GM12875 (cell line): ENCODE measurements around the gene BCS1L.

Experiments
- H3K4me3 ChIP-seq: one replicate; pipeline ENCODE4 v1.5.1; 2011; ENCODE audit warnings: low read depth, low read length, control low read depth
- TF ChIP-seq, protein P1 (sequence below): IDR thresholded peaks from 2 replicates; pipeline ENCODE4 v1.5.1; 2011; ENCODE audit warnings: low read depth, mild to moderate bottlenecking, control low read depth, inconsistent platforms, low read length, moderate library complexity, borderline replicate concordance; ENCODE audit not compliant: insufficient read depth

The BCS1L gene

DNA sequence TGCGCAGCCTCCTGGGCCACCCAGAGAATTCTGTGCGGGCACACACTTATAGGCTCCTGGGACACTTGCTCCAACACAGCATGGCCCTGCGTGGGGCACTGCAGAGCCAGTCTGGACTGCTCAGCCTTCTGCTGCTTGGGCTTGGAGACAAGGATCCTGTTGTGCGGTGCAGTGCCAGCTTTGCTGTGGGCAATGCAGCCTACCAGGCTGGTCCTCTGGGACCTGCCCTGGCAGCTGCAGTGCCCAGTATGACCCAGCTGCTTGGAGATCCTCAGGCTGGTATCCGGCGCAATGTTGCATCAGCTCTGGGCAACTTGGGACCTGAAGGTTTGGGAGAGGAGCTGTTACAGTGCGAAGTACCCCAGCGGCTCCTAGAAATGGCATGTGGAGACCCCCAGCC is 39.4 kb downstream of the BCS1L start:
- TF ChIP-seq, protein P1, sequence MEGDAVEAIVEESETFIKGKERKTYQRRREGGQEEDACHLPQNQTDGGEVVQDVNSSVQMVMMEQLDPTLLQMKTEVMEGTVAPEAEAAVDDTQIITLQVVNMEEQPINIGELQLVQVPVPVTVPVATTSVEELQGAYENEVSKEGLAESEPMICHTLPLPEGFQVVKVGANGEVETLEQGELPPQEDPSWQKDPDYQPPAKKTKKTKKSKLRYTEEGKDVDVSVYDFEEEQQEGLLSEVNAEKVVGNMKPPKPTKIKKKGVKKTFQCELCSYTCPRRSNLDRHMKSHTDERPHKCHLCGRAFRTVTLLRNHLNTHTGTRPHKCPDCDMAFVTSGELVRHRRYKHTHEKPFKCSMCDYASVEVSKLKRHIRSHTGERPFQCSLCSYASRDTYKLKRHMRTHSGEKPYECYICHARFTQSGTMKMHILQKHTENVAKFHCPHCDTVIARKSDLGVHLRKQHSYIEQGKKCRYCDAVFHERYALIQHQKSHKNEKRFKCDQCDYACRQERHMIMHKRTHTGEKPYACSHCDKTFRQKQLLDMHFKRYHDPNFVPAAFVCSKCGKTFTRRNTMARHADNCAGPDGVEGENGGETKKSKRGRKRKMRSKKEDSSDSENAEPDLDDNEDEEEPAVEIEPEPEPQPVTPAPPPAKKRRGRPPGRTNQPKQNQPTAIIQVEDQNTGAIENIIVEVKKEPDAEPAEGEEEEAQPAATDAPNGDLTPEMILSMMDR = no peak
- no peak overlapping the region for H3K4me3 ChIP-seq

DNA sequence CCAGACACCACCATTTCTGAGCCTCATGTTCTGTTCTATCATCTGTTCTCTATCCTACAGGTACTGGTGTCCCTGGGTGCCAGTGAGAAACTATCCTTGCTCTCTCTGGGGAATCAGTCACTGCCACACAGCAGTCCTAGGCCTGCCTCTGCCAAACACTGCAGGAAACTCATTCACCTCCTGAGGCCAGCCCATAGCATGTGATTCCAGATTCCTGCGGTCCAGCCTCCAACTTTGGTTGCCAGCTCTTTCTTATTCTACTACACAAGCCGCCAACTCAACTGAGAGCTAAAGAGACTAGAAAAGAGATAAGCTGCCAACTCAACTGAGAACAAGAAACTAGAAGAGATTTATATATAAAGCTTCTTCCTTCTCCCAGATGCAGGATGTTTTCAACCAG is 42.3 kb downstream of the BCS1L start:
- TF ChIP-seq, protein P1 = no peak
- H3K4me3 ChIP-seq = no peak overlapping the region

DNA sequence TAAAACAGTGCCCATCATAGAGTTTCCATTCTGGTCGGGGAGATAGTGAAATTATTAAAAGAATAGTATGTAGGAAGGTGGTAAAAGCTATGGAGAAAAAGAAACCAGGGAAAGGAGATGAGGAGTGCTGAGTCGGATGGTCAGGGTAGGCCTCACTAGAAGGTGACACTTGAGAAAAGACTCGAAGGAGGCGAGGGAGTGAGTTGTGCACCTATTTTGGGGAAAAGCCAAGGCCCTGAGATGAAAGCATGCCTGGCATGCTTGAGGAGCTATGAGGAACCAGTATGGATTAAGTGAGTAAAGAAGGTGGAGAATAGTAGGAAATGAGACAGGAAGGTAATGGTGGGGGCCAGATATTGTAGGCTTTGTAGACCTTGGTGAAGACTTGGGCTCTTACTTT is 43.9 kb downstream of the BCS1L start:
- TF ChIP-seq, protein P1 = no peak
- H3K4me3 ChIP-seq = no peak overlapping the region

DNA sequence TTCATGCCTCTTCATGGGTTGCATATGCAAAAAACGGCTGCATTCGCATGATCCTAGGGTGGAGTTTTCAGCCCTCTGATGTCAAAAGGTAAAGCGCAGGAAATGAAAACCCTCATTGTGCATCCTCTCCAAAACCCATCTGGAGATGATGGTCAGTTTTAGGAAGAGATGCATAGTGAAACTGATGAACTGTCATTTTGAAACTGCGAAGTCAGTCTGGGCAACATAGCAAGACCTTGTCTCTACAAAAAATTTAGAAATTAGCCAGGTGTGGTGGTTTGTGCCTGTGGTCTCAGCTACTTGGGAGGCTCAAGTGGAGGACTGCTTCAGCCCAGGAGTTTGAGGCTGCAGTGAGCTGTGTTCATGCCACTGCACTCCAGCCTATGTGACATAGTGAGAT is 48.6 kb downstream of the BCS1L start:
- no peak overlapping the region for H3K4me3 ChIP-seq
- TF ChIP-seq, protein P1 = no peak

DNA sequence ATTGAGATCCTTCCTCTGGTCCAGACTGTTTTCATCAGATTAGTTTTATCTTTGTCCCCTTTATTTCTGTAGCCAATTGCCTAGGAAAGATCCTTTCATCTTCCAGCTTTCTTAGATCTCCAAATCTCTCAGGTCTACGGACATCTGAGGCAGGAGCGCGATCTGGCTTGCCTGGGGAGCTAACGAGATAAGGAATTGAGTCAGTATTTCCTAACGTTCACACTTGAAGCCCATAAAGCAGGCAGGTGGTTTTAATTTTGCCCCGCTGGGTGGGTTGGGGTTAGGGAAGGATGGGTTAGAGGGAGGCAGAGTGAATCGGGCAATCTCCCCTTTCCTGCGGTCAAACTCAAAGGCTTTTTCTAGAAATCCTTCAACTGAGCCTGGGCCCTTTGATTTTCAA is 50.4 kb downstream of the BCS1L start:
- H3K4me3 ChIP-seq = no peak overlapping the region
- TF ChIP-seq, protein P1 = no peak

DNA sequence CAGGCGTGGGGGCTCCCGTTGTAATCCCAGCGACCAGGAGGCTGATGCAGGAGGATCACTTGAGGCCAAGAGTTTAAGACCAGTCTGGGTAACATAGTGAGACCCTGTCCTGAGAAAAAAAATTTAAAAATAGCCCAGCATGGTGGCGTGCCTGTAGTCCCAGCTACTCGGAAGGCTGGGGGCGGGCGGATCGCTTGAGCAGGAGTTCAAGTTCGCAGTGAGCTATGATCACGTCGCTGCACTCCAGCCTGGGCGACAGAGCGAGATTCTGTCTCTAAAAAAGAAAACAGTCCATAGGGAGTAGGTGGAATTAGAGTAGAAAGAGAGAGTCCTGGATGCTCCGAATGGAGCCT is 50.8 kb downstream of the BCS1L start:
- TF ChIP-seq, protein P1 = no peak
- no peak overlapping the region for H3K4me3 ChIP-seq

DNA sequence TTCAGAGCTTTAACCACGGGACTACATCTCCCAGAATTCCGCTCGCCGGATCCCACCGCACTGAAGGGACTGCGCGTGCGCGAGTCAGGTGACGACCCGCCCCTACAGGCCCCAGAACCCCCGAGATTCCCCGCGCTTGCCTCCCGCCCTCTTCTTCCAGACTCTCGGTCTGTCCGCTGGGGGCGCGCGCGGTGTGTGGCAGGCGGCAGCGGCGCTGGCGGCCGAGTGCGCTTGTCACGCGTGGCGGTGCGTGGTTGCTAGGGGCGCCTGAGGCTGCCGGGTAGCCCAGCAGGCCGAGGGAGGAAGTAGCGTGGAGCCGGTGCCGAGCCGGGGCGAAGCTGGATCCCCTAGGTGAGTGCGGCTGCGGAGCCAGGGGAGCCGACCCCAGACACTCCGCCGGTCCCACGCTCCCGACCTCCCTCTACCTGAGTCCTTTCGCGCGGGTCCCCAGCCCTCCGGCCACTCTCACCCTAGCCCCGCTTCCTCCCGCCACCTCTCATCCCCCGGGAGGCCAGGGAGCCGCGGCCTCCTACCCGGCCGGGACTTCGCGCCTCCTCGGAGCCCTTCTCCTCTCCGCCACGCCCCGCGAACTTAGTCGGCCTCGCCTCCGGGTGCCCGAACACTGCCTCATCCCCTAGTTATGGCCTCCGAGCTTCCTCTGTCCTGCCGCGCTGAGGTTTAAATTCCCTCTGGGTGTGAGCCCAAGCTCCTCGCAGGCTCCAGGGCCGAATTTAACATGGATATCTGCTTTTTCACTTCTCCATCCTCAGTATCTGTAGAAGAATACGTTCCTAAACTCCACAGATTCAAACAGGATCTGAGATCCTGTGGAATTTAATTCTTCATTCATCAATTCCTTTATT is 51.4 kb downstream of the BCS1L start, which contains the start of gene TTLL4:
Gene TTLL4 (plus strand): TSS at position 149 of the 863 bp plus-strand sequence. CDS start 26,842 bp downstream, outside the sequence.
- TF ChIP-seq, protein P1 = peak; percentile 94
- H3K4me3 ChIP-seq = peak within 1 kb of the TSS; percentile 88
